ENCODE measurements around the gene AK8. TPM values are rescaled to one million over a fixed set of nuclear protein-coding genes. Genes with fewer than 3 reads are reported as not detected.

The AK8 gene
- total and polyA plus RNA-seq, 2 experiments from 2014 or later = 0.40 to 4.5 TPM

- no peaks in the 10 kb centered on the region for H3K4me1 ChIP-seq (ENCODE audit: insufficient read depth)
- DNase-seq (ENCODE audit: low spot score) = no peak
- no peaks in the 10 kb centered on the region for H3K79me2 ChIP-seq
- H3K9me2 ChIP-seq (replicated peaks; ENCODE audit: insufficient read depth) = no peaks in the 10 kb centered on the region
- no peak overlapping the region for H2AFZ ChIP-seq
- H4K20me1 ChIP-seq (ENCODE audit: insufficient read depth, poor library complexity, severe bottlenecking) = no peaks in the 10 kb centered on the region
- H3K9me3 ChIP-seq (ENCODE audit: low read depth) = no peaks in the 10 kb centered on the region
- H3K27ac ChIP-seq = no peak overlapping the region
- 82% methylated on average over 7 of the region's 7 CpGs for WGBS (ENCODE audit: low lambda C conversion rate, missing lambda C conversion rate)
- no peak overlapping the region for H3K4me3 ChIP-seq
- no peaks in the 10 kb centered on the region for H3K36me3 ChIP-seq (replicated peaks; ENCODE audit: insufficient read depth, low read depth)
- TF ChIP-seq EZH2 (IDR thresholded peaks at IDR 0.05; ENCODE audit: borderline replicate concordance) (no peak), EZH2phosphoT487 (IDR thresholded peaks at IDR 0.05; ENCODE audit: low read depth, severe bottlenecking, unreplicated experiment) (no peak)
- TF ChIP-seq, protein P1, sequence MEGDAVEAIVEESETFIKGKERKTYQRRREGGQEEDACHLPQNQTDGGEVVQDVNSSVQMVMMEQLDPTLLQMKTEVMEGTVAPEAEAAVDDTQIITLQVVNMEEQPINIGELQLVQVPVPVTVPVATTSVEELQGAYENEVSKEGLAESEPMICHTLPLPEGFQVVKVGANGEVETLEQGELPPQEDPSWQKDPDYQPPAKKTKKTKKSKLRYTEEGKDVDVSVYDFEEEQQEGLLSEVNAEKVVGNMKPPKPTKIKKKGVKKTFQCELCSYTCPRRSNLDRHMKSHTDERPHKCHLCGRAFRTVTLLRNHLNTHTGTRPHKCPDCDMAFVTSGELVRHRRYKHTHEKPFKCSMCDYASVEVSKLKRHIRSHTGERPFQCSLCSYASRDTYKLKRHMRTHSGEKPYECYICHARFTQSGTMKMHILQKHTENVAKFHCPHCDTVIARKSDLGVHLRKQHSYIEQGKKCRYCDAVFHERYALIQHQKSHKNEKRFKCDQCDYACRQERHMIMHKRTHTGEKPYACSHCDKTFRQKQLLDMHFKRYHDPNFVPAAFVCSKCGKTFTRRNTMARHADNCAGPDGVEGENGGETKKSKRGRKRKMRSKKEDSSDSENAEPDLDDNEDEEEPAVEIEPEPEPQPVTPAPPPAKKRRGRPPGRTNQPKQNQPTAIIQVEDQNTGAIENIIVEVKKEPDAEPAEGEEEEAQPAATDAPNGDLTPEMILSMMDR (IDR thresholded peaks at IDR 0.05; ENCODE audit: poor library complexity) = no peak
- H3K4me2 ChIP-seq = no peak overlapping the region
- no peaks in the 10 kb centered on the region for H3K27me3 ChIP-seq
Measured at GRCh38 chr9:132919614-132920268, 41.7 kb upstream of the AK8 start.

- 96% methylated on average over 6 of the region's 6 CpGs for WGBS (ENCODE audit: low lambda C conversion rate, missing lambda C conversion rate)
- DNase-seq (ENCODE audit: low spot score) = no peak
Measured at GRCh38 chr9:132914924-132915323, 36.8 kb upstream of the AK8 start.

DNA sequence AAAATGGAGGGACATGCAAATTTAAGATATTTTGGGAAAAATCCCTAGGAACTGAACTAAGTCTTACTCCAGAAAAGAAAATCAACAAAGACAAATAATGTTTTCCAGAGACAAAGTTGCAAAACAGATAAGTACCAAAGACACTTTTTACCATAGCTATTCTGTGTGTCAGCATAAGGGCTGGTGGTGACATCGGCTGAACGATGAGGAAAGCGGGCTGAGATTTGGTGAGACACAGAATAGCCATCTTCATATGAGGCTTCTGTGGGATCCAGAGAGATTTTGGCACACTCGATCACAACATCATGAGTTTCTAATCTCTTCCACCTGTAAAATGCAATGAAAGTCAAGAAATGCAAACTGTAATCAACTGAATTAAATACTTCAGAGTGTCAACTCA lies 34.0 kb upstream of the AK8 start:
- no peaks in the 10 kb centered on the region for H3K9me2 ChIP-seq (replicated peaks; ENCODE audit: insufficient read depth)
- no peak overlapping the region for H3K4me2 ChIP-seq
- H3K27ac ChIP-seq = no peak overlapping the region
- no peaks in the 10 kb centered on the region for H3K4me1 ChIP-seq (ENCODE audit: insufficient read depth)
- no peak overlapping the region for H2AFZ ChIP-seq
- no peaks in the 10 kb centered on the region for H3K27me3 ChIP-seq
- no peaks in the 10 kb centered on the region for H3K9me3 ChIP-seq (ENCODE audit: low read depth)
- no peak for DNase-seq (ENCODE audit: low spot score)
- WGBS (ENCODE audit: low lambda C conversion rate, missing lambda C conversion rate) = 99% methylated on average over 4 of the region's 4 CpGs
- H3K79me2 ChIP-seq = no peaks in the 10 kb centered on the region
- TF ChIP-seq, protein P1 (IDR thresholded peaks at IDR 0.05; ENCODE audit: poor library complexity) = no peak
- TF ChIP-seq EZH2 (IDR thresholded peaks at IDR 0.05; ENCODE audit: borderline replicate concordance) (no peak), EZH2phosphoT487 (IDR thresholded peaks at IDR 0.05; ENCODE audit: low read depth, severe bottlenecking, unreplicated experiment) (no peak)
- no peaks in the 10 kb centered on the region for H4K20me1 ChIP-seq (ENCODE audit: insufficient read depth, poor library complexity, severe bottlenecking)
- H3K36me3 ChIP-seq (replicated peaks; ENCODE audit: insufficient read depth, low read depth) = no peaks in the 10 kb centered on the region
- no peak overlapping the region for H3K4me3 ChIP-seq

More at GRCh38 chr9:132914924-132915323, 36.8 kb upstream of the AK8 start:
- TF ChIP-seq EZH2phosphoT487 (IDR thresholded peaks at IDR 0.05; ENCODE audit: low read depth, severe bottlenecking, unreplicated experiment) (no peak), EZH2 (IDR thresholded peaks at IDR 0.05; ENCODE audit: borderline replicate concordance) (no peak)
- TF ChIP-seq, protein P1 (IDR thresholded peaks at IDR 0.05; ENCODE audit: poor library complexity) = no peak
- Histone ChIP-seq H2AFZ (no peak overlapping the region), H3K4me3 (no peak overlapping the region), H4K20me1 (ENCODE audit: insufficient read depth, poor library complexity, severe bottlenecking) (no peaks in the 10 kb centered on the region), H3K27ac (no peak overlapping the region), H3K4me2 (no peak overlapping the region), H3K9me2 (replicated peaks; ENCODE audit: insufficient read depth) (no peaks in the 10 kb centered on the region), H3K27me3 (no peaks in the 10 kb centered on the region), H3K36me3 (replicated peaks; ENCODE audit: insufficient read depth, low read depth) (no peaks in the 10 kb centered on the region), H3K79me2 (no peaks in the 10 kb centered on the region), H3K9me3 (ENCODE audit: low read depth) (no peaks in the 10 kb centered on the region), H3K4me1 (ENCODE audit: insufficient read depth) (no peaks in the 10 kb centered on the region)
